ENCODE data around the gene ACVR1B.

DNA sequence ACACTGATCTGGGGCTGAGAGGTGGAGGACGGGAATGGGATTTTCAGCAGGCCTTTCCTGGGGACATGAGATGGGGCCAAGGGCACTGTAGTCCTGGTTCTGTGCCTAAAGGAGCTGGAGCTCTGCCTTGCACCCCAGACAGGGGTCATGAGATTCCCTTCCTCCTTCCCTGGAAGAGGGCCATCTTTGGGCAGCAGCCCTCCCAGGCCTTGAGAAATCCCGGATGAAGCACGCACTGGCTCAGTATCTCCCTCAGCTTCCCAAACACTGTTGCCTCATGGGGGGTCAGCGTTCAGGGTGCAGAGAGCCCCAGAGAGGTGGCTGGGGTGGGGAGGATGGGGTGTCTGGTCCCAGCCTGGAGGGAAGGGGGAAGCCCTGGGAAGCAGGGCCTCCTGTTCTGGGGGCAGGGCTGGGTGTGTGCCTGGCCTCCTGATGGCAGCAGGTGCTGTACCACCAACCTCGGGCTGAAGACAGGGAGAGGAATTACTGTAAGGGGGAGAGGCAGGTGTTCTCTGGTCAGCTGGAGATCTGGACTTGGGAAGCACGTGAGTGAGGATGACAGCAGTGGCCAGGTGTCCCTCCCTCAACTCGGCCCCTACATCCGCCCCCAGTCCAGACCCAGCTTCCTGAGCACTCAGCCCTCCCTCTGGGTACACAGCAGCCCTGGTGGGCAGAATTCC is 91.3 kb downstream of the ACVR1B start:
- TF ChIP-seq, protein P1, sequence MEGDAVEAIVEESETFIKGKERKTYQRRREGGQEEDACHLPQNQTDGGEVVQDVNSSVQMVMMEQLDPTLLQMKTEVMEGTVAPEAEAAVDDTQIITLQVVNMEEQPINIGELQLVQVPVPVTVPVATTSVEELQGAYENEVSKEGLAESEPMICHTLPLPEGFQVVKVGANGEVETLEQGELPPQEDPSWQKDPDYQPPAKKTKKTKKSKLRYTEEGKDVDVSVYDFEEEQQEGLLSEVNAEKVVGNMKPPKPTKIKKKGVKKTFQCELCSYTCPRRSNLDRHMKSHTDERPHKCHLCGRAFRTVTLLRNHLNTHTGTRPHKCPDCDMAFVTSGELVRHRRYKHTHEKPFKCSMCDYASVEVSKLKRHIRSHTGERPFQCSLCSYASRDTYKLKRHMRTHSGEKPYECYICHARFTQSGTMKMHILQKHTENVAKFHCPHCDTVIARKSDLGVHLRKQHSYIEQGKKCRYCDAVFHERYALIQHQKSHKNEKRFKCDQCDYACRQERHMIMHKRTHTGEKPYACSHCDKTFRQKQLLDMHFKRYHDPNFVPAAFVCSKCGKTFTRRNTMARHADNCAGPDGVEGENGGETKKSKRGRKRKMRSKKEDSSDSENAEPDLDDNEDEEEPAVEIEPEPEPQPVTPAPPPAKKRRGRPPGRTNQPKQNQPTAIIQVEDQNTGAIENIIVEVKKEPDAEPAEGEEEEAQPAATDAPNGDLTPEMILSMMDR (IDR thresholded peaks at IDR 0.05; ENCODE audit: extremely low read depth in 1 of 2, insufficient read depth in 1 of 2, low read depth in 1 of 2, low read length in 2 of 2), result no peak
- no peak for TF ChIP-seq EZH2 (IDR thresholded peaks at IDR 0.05; ENCODE audit: borderline replicate concordance, low read depth, low read length, severe bottlenecking)
- no peak for TF ChIP-seq POLR2A (IDR thresholded peaks at IDR 0.05; ENCODE audit: low read depth, low read length)
- TF ChIP-seq GATA2 (IDR thresholded peaks at IDR 0.05; ENCODE audit: insufficient read depth, insufficient read length, low read depth, low read length), result no peak
- TF ChIP-seq, protein P2, sequence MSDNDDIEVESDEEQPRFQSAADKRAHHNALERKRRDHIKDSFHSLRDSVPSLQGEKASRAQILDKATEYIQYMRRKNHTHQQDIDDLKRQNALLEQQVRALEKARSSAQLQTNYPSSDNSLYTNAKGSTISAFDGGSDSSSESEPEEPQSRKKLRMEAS (IDR thresholded peaks at IDR 0.05; ENCODE audit: insufficient read depth, insufficient read length), result no peak
- no peak for TF ChIP-seq JUN (IDR thresholded peaks at IDR 0.05; ENCODE audit: borderline replicate concordance, insufficient read depth, insufficient read length, low read depth)
